CD1c-positive myeloid dendritic cell (primary cell): Measurements from ENCODE around the gene GALNT13.

ENCODE experiments used
- DNase-seq: peaks from one replicate; pipeline ENCODE4 v3.0.0-alpha.2; 2016; ENCODE audit errors: extremely low spot score

GALNT13 gene

GRCh38 chr2:154125891-154126290 is 254.2 kb downstream of the GALNT13 start:
- DNase-seq, result no peak

- DNase-seq, result no peak
These were observed 259.1 kb downstream of the GALNT13 start for GRCh38 chr2:154130821-154131220.

- DNase-seq, result no peak
These were observed 261.1 kb downstream of the GALNT13 start for GRCh38 chr2:154132827-154133226.

- DNase-seq, result no peak
These were observed 262.1 kb downstream of the GALNT13 start for GRCh38 chr2:154133823-154134222.

GRCh38 chr2:154140249-154141025 is 268.7 kb downstream of the GALNT13 start:
- DNase-seq, result no peak

GRCh38 chr2:154142480-154142879 is 270.8 kb downstream of the GALNT13 start:
- no peak for DNase-seq

GRCh38 chr2:154143105-154143504 is 271.4 kb downstream of the GALNT13 start:
- DNase-seq, result no peak

- no peak for DNase-seq
These were observed 286.4 kb downstream of the GALNT13 start for GRCh38 chr2:154158101-154158500.

GRCh38 chr2:154161286-154161685 is 289.6 kb downstream of the GALNT13 start:
- DNase-seq, result no peak

- DNase-seq, result no peak
These were observed 298.7 kb downstream of the GALNT13 start for GRCh38 chr2:154170400-154170799.

- no peak for DNase-seq
These were observed 301.4 kb downstream of the GALNT13 start for GRCh38 chr2:154173164-154173563.

GRCh38 chr2:154173919-154174318 is 302.2 kb downstream of the GALNT13 start:
- DNase-seq, result no peak

GRCh38 chr2:154182008-154182407 is 310.3 kb downstream of the GALNT13 start:
- no peak for DNase-seq

- DNase-seq, result no peak
These were observed 316.2 kb downstream of the GALNT13 start for GRCh38 chr2:154187948-154188347.

- no peak for DNase-seq
These were observed 318.2 kb downstream of the GALNT13 start for GRCh38 chr2:154189953-154190352.

- DNase-seq, result no peak
These were observed 321.5 kb downstream of the GALNT13 start for GRCh38 chr2:154193246-154193645.

GRCh38 chr2:154194909-154195643 is 323.4 kb downstream of the GALNT13 start:
- no peak for DNase-seq

- no peak for DNase-seq
These were observed 324.0 kb downstream of the GALNT13 start for GRCh38 chr2:154195644-154196195.

- DNase-seq, result no peak
These were observed 327.1 kb downstream of the GALNT13 start for GRCh38 chr2:154198866-154199265.

GRCh38 chr2:154203206-154203605 is 331.5 kb downstream of the GALNT13 start:
- DNase-seq, result no peak

- no peak for DNase-seq
These were observed 332.2 kb downstream of the GALNT13 start for GRCh38 chr2:154203902-154204301.

- DNase-seq, result no peak
These were observed 335.7 kb downstream of the GALNT13 start for GRCh38 chr2:154207288-154208047.
